GM18870 (cell line): ENCODE results near the gene ENOX1.

Source experiments
- ATAC-seq: cut with Tn5 transposase; IDR thresholded peaks from one replicate; pipeline ENCODE4 v1.9.1; 2021; ENCODE audit warnings: moderate library complexity; ENCODE audit not compliant: unreplicated experiment

The ENOX1 gene

DNA sequence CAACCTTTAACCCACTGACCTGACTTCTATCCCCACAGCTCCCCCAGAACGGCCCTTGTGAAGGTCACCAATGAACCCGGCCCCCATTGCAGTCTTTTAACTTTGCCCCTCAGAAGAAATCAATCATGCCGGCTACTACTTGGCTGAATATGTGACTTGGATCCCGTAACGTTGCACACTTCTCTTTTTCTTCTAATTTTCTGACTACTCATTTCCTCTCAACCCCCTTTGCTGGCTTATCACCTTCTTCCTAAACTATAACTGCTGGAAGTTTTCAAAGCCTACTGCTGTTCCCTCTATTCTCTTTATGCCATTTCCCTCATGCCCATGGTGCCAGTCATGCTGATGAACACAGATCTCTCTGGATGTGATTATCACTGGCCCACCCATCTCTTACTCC, 395.7 kb downstream of the ENOX1 start:
- peak; percentile 10 for ATAC-seq

DNA sequence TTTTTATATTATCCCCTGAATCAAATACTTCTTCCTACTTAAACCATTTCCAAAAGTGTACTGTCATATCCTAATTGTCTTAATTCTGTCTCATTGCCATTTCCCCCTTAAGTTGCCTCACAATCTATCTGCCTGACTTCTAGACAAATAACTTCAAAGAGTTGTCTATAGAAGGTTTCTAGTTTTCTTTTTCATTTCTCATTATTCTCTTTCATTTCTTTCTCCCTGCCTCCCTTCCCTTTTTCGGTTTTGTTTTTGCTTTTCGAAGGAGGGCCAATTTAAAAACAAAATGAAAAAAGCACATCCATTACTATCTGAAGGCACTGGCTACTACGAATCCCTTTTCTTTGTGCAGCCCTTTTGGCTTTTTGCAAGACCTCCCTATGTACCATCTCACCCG, 396.2 kb downstream of the ENOX1 start:
- ATAC-seq, result peak; percentile 30

- ATAC-seq, result no peak
These were observed 396.8 kb downstream of the ENOX1 start for GRCh38 chr13:43389983-43390382.

GRCh38 chr13:43389573-43389972, 397.2 kb downstream of the ENOX1 start:
- no peak for ATAC-seq

DNA sequence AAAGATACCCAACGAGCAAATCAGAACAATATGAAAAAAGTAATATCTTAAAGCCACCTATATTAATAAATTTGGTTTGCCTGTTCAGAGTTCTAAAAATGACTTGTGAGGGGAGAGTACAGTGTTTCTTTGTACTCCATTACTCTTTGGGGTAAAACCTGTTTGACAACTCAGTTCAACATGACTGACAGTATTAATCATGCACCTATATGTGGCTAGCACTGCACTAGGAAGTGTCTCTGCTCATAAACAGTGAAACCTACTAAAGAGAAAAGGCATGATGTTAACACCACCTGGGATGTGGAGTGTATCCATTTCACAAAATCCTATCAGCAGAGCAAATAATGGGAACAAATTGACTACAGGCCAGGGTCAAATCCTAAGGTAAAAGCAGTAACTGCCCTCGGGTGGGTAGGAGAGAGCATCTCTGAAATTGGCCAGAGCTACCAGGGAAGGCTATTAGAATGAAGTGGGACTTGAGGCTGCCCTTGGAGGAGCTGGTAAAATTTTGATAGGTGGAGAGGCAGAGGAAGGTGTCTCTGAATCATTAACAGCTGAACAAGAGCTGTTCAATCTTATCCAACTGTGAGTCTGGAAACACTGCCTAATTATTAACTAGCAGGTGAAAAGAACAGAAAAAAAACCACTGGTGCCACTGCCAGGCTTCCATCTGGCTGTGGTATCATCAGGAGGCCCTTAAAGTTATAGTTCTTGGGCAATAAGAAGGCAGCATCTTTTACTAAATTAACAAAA, 398.3 kb downstream of the ENOX1 start:
- peak; percentile 51 for ATAC-seq

- ATAC-seq, result no peak
These were observed 398.9 kb downstream of the ENOX1 start for GRCh38 chr13:43387880-43388279.

DNA sequence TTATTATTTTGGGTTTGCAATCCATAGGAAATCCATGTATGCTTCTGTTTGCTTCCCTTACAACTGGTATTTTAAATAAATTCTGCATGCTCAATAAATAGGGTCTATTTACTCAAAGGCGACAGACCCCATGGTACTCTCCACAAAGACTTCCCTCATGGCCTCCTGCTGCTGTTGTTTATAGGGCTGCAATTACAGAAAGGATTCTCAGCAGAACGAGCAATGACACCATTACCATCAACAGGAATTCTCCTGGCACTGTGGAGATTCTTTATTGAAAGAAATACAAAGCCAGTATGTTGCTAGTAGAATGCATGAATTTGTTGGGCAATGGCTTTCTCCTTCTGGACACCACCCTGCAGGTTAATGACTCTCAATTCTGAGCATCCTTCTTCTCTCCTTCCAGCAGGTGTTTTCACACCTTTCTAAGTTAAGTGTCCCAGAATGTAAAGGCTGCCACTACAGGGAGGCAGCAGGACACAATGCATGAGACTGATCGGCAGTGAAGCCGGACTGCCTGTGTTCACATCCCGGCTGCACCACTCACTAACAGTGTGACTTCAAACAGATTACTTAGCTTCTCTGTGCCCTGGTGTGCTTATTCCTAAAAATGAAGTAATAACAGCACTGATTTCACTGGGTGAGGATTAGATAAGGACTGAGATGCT, 403.1 kb downstream of the ENOX1 start:
- no peak for ATAC-seq

- ATAC-seq, result no peak
These were observed 407.0 kb downstream of the ENOX1 start for GRCh38 chr13:43379738-43380137.

GRCh38 chr13:43377973-43378372, 408.8 kb downstream of the ENOX1 start:
- no peak for ATAC-seq

DNA sequence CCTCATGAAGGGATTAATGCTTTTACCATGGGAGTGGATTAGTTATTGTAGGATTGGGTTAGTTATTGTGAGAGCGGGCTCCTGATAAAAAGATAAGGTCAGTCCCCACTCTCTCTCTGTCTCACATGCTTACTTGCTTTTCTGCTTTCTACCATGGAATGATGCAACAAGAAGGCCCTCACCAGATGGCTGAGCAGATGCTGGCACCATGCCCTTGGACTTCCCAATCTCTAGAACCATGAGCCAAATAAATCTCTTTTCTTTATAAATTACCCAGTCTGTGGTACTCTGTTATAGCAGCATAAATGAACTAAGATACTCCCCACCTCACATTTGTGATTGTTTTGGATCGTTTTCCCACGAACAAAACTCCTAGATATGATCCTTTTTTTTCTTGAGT, 409.6 kb downstream of the ENOX1 start:
- ATAC-seq, result no peak

GRCh38 chr13:43376596-43376995, 410.2 kb downstream of the ENOX1 start:
- ATAC-seq, result no peak

GRCh38 chr13:43375797-43376465, 410.8 kb downstream of the ENOX1 start:
- ATAC-seq, result no peak

GRCh38 chr13:43374621-43375020, 412.2 kb downstream of the ENOX1 start:
- no peak for ATAC-seq

DNA sequence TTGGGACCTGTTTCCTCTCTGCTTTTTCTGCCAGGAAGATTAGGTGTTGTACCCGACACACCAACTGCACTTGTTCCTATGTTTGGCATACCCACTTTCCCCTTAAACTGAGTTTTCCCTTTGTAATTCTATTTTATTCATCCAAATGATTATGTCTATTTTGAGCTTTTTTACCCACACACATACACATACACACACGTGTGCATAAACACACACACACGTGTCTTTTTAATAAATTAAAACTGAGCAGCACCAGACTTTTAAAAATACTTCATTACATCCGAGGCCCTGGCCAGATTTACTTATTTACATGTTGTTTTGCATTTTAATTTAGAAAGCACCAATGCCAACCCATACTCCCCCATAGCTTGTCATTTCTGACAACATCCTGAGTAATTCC, 413.4 kb downstream of the ENOX1 start:
- ATAC-seq, result no peak

DNA sequence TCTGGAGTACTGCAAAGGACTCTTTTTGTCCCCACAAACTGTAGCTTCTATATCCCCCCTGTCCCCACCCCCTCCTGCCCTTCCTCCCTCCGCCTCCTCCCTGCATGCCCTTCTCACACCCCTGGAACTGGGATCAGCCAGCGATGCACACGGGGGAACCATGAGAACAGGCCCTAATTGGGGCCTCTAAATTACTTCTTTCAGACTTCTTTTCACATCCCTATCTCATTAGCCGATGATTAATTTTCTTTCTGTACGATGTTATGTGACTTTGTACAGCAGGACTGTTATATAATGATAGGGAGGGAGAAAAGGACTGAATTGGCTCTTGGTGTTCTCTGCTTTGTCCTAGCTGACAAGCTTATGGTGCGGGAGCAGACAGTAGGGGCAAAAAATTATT, 415.9 kb downstream of the ENOX1 start:
- no peak for ATAC-seq

DNA sequence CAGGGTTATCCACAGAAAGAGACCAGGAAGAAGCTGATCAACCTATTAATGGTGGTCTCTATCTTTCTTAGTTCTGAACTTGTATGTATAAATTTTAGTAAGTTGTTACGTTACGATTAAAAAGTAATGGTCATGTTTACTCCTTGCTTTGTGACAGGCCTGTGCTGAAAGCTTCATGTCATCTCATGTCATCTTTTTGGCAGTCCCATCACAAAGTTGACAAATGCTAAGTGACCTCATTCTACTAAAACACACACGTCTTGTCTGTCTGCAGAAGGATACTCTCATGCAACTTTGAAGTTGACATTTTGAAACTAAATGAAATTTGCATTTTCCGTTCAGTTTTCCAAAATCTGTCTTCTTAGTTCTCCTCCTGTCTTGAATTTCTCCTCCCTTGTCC, 417.5 kb downstream of the ENOX1 start:
- no peak for ATAC-seq

DNA sequence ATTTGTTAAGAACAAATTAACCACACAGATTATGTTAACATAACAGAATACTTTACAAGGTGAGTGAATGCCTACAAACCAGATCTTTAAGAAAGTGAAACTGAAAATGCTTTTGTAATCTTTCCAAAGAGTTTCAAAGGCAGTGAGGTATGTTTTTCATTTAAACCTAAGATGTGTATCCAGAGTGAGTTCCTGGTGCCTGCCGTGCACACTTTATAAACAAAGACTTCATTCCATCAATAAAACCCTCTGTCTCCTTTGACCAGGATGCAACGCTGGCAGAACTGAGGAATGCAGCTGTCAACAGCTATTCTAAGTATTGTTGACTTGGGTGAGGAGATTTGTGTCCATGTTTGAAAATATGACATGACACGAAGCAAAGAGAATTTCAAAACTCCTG, 418.8 kb downstream of the ENOX1 start:
- no peak for ATAC-seq

DNA sequence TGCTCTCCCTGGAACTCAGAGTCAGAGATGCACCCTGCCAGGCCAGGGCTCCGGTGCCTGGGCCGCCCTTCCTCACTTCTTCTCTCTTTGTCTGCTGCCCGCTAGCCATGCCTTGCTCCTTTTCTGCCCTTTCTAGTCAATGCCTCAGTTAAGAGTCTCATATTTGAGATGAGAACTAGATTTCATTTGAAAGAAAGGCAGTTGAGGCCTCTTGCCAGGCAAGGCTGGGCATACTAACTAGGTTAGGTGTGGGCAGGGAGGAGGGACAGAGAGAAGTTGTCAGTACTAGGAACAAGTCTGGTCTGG, 421.8 kb downstream of the ENOX1 start:
- ATAC-seq, result no peak

GRCh38 chr13:43364210-43365038, 422.3 kb downstream of the ENOX1 start:
- no peak for ATAC-seq

GRCh38 chr13:43363156-43363953, 423.4 kb downstream of the ENOX1 start:
- ATAC-seq, result no peak

GRCh38 chr13:43362556-43362955, 424.2 kb downstream of the ENOX1 start:
- no peak for ATAC-seq
